ENCODE data around the gene FPGT.

DNA sequence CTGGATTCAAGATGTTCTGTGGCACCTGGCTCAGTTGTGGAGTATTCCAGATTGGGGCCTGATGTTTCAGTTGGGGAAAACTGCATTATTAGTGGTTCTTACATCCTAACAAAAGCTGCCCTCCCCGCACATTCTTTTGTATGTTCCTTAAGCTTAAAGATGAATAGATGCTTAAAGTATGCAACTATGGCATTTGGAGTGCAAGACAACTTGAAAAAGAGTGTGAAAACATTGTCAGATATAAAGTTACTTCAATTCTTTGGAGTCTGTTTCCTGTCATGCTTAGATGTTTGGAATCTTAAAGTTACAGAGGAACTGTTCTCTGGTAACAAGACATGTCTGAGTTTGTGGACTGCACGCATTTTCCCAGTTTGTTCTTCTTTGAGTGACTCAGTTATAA lies 7.2 kb downstream of the FPGT start:
- TF ChIP-seq POLR2A (IDR thresholded peaks at IDR 0.05): no peak
- TF ChIP-seq, protein P1, sequence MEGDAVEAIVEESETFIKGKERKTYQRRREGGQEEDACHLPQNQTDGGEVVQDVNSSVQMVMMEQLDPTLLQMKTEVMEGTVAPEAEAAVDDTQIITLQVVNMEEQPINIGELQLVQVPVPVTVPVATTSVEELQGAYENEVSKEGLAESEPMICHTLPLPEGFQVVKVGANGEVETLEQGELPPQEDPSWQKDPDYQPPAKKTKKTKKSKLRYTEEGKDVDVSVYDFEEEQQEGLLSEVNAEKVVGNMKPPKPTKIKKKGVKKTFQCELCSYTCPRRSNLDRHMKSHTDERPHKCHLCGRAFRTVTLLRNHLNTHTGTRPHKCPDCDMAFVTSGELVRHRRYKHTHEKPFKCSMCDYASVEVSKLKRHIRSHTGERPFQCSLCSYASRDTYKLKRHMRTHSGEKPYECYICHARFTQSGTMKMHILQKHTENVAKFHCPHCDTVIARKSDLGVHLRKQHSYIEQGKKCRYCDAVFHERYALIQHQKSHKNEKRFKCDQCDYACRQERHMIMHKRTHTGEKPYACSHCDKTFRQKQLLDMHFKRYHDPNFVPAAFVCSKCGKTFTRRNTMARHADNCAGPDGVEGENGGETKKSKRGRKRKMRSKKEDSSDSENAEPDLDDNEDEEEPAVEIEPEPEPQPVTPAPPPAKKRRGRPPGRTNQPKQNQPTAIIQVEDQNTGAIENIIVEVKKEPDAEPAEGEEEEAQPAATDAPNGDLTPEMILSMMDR (IDR thresholded peaks at IDR 0.05 in 8 of 11, conservative IDR thresholded peaks at IDR 0.05 in 3 of 11): no peak
